GM18517 (cell line): Measurements from ENCODE around the gene C5AR2.
"Not testable (repeated sequence)": the region's sequence is repeated elsewhere in the genome, so short reads cannot be mapped to it uniquely, and the experiment has no call there.

Experiments
- ATAC-seq: cut with Tn5 transposase; IDR thresholded peaks from one replicate; pipeline ENCODE4 v1.9.1; 2021; ENCODE audit warnings: mild to moderate bottlenecking, moderate library complexity; ENCODE audit not compliant: unreplicated experiment

Gene C5AR2

DNA sequence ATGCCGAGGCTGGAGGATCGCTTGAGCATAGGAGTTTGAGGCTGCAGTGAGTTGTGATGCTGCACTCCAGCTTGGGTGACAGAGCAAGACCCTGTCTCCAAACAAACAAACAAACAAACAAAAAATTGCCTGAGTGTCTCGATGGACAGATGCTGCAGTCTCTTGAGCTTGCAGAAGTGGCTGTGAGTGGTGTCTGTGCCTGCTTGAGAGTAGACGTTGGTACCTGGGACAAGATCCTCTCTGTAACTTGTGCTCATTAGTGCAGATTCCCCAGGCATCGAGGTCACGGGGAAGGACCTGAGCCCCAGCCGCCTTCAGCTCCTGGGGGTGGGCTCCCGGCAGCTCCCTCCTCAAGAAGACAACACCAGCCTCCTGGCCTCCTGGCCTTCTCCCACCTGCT, 8.6 kb upstream of the C5AR2 start:
- ATAC-seq, result no peak

GRCh38 chr19:47323872-47324271, 8.1 kb upstream of the C5AR2 start:
- ATAC-seq, result no peak

DNA sequence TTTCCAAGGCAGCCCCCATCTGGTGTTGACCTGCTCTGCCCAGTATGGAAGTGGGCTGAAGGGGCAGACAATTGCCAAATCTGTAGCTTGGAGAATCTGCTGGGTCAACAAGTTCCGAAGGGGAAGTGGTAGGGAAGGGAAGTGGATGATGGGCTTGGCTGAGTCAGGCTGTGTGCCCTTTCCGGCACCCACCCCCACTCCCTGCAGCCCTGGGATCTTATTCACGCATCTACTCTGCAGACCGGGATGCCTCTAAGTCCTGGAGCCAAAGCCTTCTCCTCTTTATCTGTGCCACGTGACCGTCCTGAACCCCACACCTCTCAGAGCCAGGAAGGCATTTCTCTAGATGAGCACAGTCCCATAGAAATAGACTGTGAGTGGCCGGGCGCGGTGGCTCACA, 7.5 kb upstream of the C5AR2 start:
- no peak for ATAC-seq

GRCh38 chr19:47330466-47330869, 1.5 kb upstream of the C5AR2 start:
- no peak for ATAC-seq

DNA sequence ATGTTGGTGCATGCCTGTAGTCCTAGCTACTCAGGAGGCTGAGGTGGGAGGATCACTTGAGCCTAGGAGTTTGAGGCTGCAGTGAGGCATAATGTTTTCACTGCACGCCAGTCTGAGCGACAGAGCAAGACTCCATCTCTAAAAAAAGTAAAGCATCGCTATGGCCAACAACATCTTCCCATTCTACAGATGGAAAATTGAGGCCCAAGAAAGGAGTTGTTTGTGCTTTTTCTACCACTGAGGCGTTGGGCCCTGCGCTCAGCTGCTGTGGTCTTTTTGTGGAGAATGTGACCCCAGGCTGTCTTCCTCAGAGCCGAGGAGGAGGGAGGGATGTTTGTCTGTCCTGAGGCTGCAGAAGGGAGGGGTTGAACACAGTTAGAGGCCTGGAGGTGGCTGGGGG, 485 bp upstream of the C5AR2 start:
- ATAC-seq, result no peak

- not testable (repeated sequence) for ATAC-seq
Observed at GRCh38 chr19:47336765-47337718, 5.1 kb downstream of the C5AR2 start.

DNA sequence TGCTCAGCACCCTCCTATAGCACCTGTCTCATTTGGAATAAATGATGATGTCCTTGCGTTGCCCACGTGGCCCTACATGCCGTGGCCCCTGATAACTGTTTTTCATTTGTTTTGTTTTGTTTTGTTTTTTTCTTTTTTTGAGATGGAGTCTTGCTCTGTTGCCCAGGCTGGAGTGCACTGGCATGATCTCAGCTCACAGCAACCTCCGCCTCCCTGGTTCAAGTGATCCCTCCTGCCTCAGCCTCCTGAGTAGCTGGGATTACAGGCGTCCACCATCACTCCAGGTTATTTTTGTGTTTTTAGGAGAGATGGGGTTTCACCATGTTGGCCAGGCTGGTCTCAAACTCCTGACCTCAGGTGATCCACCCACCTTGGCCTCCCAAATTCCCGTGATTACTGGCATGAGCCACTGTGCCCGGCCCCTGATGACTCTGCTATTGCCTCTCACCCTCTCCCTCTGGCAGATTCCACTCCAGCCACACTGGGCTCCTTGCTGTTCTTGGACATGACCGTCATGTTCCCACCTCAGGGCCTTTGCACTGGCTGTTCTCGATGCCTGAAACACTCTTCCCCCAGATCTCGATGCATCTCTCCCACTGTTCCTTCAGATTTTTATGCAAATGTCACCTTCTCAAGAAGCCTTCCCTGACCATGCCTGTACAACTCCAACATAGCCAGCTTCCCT, 7.4 kb downstream of the C5AR2 start:
- ATAC-seq, result no peak

- no peak for ATAC-seq
Observed at GRCh38 chr19:47340477-47341208, 8.7 kb downstream of the C5AR2 start.

DNA sequence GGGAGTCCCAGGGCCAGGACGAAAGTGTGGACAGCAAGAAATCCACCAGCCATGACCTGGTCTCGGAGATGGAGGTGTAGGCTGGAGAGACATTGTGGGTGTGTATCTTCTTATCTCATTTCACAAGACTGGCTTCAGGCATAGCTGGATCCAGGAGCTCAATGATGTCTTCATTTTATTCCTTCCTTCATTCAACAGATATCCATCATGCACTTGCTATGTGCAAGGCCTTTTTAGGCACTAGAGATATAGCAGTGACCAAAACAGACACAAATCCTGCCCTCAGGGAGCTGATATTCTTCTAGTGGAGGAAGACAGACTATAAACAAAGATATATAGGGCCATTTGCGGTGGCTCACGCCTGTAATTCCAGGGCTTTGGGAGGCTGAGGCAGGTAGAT, 9.8 kb downstream of the C5AR2 start:
- ATAC-seq, result no peak

DNA sequence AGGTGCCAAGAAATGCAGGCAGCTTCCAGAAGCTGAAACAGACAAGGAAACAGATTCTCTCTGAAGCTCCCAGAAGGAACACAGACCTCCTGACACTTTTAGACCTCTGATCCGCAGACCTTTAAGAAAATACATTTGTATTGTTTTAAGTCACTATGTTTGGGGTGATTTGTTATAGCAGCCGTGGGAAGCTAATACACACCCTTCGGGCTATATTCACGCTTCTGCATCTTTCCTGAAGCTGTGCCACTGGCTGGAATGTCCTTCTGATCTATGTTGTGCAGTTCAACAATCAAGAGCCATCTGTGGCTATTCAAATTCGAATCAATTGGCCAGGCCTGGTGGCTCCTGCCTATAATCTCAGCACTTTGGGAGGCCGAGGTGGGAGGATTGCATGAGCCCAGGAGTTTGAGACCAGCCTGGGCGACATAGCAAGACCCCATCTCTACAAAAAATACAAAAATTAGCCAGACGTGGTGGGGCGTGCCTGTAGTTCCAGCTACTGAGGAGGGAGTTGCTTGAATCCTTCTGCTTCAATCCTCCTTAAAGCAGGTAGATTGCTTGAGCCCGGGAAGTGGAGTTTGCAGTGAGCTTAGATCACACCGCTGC, 11.3 kb downstream of the C5AR2 start:
- ATAC-seq, result no peak

DNA sequence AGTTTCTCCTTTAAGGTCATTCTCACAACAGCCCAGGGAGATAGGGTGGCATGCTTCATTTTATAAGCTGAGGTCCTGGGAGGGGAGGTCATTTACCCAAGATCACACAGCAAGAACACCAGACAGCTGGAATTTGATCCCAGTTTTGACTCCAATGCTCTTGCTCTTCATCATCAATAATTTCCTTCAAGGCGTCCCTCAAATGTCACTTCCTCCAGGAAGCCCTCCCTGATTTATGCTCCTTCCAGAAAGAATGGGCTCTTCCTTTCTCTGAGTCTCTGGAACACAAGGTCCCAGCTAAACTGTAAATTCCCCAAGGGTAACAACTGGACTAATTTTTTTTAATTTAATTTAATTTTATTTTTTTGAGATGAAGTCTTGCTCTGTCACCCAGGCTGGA, 12.4 kb downstream of the C5AR2 start:
- no peak for ATAC-seq

GRCh38 chr19:47346024-47346423, 14.0 kb downstream of the C5AR2 start:
- not testable (repeated sequence) for ATAC-seq

GRCh38 chr19:47348819-47349795, 17.1 kb downstream of the C5AR2 start, which contains the start of gene DHX34:
TSS of gene DHX34 (plus strand) at chr19:47349315. CDS start at chr19:47353031, 3,716 bp downstream.
- peak; percentile 87 for ATAC-seq

GRCh38 chr19:47350630-47351029, 18.7 kb downstream of the C5AR2 start:
- ATAC-seq, result no peak

- ATAC-seq, result no peak
Observed at GRCh38 chr19:47351548-47351947, 19.6 kb downstream of the C5AR2 start.

DNA sequence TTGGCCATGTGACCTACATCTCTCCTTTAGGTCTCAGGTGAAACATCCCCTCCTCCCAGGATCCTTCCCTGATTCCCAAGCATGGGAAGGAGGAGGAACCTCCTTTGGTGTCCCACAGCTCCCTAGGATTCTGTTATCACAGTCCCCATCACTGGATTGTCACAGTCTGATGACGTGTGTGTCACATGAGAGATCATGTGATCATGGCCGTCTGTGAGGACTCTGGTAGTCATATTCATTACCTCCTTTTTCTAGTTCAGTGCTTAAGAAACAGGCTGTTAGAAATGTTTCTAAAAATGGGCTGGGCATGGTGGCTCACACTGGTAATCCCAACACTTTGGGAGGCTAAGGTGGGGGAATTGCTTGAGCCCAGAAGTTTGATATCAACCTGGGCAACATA, 20.1 kb downstream of the C5AR2 start:
- ATAC-seq, result no peak

DNA sequence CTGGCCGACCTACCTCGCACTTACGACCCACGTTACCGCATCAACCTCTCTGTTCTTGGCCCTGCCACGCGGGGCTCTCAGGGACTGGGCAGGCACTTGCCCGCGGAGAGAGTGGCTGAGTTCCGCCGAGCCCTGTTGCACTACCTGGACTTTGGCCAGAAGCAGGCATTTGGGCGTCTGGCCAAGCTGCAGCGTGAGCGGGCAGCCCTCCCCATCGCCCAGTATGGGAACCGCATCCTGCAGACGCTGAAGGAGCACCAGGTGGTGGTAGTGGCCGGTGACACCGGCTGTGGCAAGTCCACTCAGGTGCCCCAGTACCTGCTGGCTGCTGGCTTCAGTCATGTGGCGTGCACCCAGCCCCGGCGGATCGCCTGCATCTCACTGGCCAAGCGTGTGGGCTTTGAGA, 21.3 kb downstream of the C5AR2 start:
- no peak for ATAC-seq

DNA sequence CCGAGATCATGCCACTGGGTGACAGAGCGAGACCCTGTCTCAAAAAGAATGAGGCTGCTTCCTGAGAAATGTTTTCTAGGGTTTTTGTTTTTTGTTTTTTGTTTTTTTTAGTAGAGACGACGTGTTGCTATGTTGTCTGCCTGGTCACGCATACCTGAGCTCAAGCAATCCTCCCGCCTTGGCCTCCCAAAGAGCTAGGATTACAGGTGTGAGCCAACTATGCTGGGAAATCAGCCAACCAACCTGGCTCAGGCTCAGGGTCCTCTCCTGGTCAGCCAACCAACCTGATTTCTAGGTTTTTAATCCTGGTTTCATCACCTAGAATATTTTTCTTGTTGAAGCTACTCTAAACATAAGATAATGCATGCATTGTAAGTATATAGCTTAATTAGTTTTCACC, 24.9 kb downstream of the C5AR2 start:
- ATAC-seq, result no peak

DNA sequence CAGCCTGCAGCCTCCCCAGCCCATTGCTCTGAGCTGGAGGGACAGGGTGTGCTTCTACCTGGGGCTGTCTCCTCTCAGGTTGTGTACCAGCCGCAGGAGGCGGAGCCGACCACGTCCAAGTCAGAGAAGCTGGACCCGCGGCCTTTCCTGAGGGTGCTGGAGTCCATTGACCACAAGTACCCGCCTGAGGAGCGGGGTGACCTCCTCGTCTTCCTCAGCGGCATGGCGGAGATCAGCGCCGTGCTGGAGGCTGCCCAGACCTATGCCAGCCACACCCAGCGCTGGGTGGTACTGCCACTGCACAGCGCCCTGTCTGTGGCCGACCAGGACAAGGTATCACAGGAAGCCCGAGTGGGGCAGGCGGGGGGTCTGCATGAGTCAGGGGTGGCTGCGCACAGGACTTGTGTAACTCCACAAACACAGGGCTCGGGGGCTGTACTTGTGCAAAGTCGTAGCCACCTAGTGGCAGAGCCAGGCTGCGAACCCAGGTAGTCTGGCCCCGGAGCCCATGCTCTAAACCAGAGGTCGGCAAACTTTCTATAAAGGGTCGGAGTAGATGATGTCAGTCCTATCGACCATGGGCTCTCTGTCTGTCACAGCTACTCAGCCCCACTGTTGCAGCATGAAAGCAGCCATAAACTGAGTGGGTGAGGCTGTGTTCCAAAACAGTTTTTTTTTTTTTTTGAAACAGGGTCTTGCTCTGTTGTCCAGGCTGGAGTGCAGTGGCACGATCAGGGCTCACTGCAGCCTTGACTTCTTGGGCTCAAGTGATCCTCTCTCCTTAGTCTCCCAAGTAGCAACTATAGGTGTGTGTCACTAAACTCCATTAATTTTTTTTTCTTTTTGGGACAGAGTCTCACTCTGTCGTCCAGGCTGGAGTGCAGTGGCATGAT, 26.1 kb downstream of the C5AR2 start:
- no peak for ATAC-seq
